HEK293 (cell line): ENCODE data around the gene KLRG1.

ENCODE experiments used
- CTCF ChIA-PET: fragments of 350-600 bp; formaldehyde crosslinking; extraction: SDS; loops from one replicate; lab custom pipeline; 2021; ENCODE audit warnings: antibody characterized with exemption; lab: Yijun Ruan, JAX
- POLR2A ChIA-PET: fragments of 300-600 bp; formaldehyde crosslinking; extraction: SDS; loops from one replicate; lab custom pipeline; 2020; ENCODE audit warnings: antibody characterized with exemption, inconsistent platforms; lab: Yijun Ruan, JAX
- H3K27ac ChIP-seq: fragments of 200-500 bp; sonication (Bioruptor generic); 2 replicates; pipeline ENCODE4 v1.5.1; 2014; ENCODE audit warnings: low read depth, low read length, control low read depth, inconsistent platforms; ENCODE audit errors: extremely low read depth
- H3K36me3 ChIP-seq, 2 experiments: fragments of 200-500 bp in 1 of 2; sonication (Bioruptor generic) in 1 of 2; 1 replicate in 1 of 2; 2 replicates in 1 of 2; pipeline ENCODE4 v1.5.1; 2014 to 2017; ENCODE audit warnings: inconsistent platforms in 2 of 2, low read length in 2 of 2; ENCODE audit not compliant: control insufficient read depth in 2 of 2, insufficient read depth in 1 of 2
- H3K4me1 ChIP-seq: fragments of 200-500 bp; sonication (Bioruptor generic); 2 replicates; pipeline ENCODE4 v1.5.1; 2014; ENCODE audit warnings: mild to moderate bottlenecking, low read length, inconsistent platforms; ENCODE audit not compliant: control insufficient read depth, insufficient read depth
- H3K4me3 ChIP-seq: 2 replicates; pipeline ENCODE4 v1.5.1; 2011; ENCODE audit warnings: low read depth, mild to moderate bottlenecking, control low read depth, low read length, moderate library complexity
- H3K9me3 ChIP-seq: fragments of 200-500 bp; sonication (Bioruptor generic); 2 replicates; pipeline ENCODE4 v1.5.1; 2014; ENCODE audit warnings: low read depth, low read length, inconsistent platforms; ENCODE audit not compliant: control insufficient read depth, insufficient read depth
- ELK4 ChIP-seq: IDR thresholded peaks from 2 replicates; pipeline ENCODE4 v1.6.1; 2011; ENCODE audit warnings: mild to moderate bottlenecking, low read depth, low read length, borderline replicate concordance
- OSR2 ChIP-seq: fragments of 450-650 bp; formaldehyde crosslinking; IDR thresholded peaks from 2 replicates; pipeline ENCODE4 v1.5.1; 2016; ENCODE audit warnings: missing biosample characterization, missing genetic modification characterization
- OVOL3 ChIP-seq: fragments of 450-650 bp; formaldehyde crosslinking; IDR thresholded peaks from 2 replicates; pipeline ENCODE4 v1.5.1; 2016; ENCODE audit warnings: missing biosample characterization, missing genetic modification characterization
- RBAK ChIP-seq: fragments of 450-650 bp; formaldehyde crosslinking; IDR thresholded peaks from 2 replicates; pipeline ENCODE4 v1.5.1; 2016; ENCODE audit warnings: missing biosample characterization, missing genetic modification characterization
- SCRT1 ChIP-seq: fragments of 450-650 bp; formaldehyde crosslinking; IDR thresholded peaks from 2 replicates; pipeline ENCODE4 v1.5.1; 2016; ENCODE audit warnings: missing biosample characterization, missing genetic modification characterization, borderline replicate concordance
- SETDB1 ChIP-seq: IDR thresholded peaks from one replicate; pipeline ENCODE4 v1.6.1; 2017; ENCODE audit warnings: mild to moderate bottlenecking, low read length, moderate library complexity, mixed read lengths; ENCODE audit not compliant: insufficient read length
- TCF7L2 ChIP-seq: IDR thresholded peaks from 2 replicates; pipeline ENCODE4 v1.6.1; 2011; ENCODE audit warnings: low read depth, mild to moderate bottlenecking, inconsistent platforms, low read length, moderate library complexity, borderline replicate concordance
- ZBTB21 ChIP-seq: fragments of 450-650 bp; formaldehyde crosslinking; IDR thresholded peaks from 2 replicates; pipeline ENCODE4 v1.5.1; 2017; ENCODE audit warnings: missing biosample characterization, missing genetic modification characterization
- ZBTB48 ChIP-seq: fragments of 450-650 bp; formaldehyde crosslinking; IDR thresholded peaks from 2 replicates; pipeline ENCODE4 v1.5.1; 2016; ENCODE audit warnings: missing biosample characterization, missing genetic modification characterization
- ZNF146 ChIP-seq: fragments of 450-650 bp; formaldehyde crosslinking; IDR thresholded peaks from 2 replicates; pipeline ENCODE4 v1.5.1; 2016; ENCODE audit warnings: missing biosample characterization, missing genetic modification characterization
- ZNF555 ChIP-seq: fragments of 450-650 bp; formaldehyde crosslinking; conservative IDR thresholded peaks from 2 replicates; pipeline ENCODE4 v1.5.1; 2017; ENCODE audit warnings: missing biosample characterization, mild to moderate bottlenecking, missing genetic modification characterization, inconsistent platforms
- ZNF664 ChIP-seq: fragments of 450-650 bp; formaldehyde crosslinking; IDR thresholded peaks from 2 replicates; pipeline ENCODE4 v1.5.1; 2016; ENCODE audit warnings: missing biosample characterization, missing genetic modification characterization
- ZNF76 ChIP-seq: fragments of 450-650 bp; formaldehyde crosslinking; IDR thresholded peaks from 2 replicates; pipeline ENCODE4; 2016; ENCODE audit warnings: low read depth, missing biosample characterization, missing genetic modification characterization, borderline replicate concordance
- ZNF837 ChIP-seq: fragments of 450-650 bp; formaldehyde crosslinking; IDR thresholded peaks from 2 replicates; pipeline ENCODE4 v1.5.1; 2016; ENCODE audit warnings: missing biosample characterization, missing genetic modification characterization
- TF ChIP-seq, protein P1 (sequence below): fragments of 450-650 bp; formaldehyde crosslinking; IDR thresholded peaks from 2 replicates; pipeline ENCODE4 v1.5.1; 2016; ENCODE audit warnings: missing biosample characterization, missing genetic modification characterization

The KLRG1 gene

DNA sequence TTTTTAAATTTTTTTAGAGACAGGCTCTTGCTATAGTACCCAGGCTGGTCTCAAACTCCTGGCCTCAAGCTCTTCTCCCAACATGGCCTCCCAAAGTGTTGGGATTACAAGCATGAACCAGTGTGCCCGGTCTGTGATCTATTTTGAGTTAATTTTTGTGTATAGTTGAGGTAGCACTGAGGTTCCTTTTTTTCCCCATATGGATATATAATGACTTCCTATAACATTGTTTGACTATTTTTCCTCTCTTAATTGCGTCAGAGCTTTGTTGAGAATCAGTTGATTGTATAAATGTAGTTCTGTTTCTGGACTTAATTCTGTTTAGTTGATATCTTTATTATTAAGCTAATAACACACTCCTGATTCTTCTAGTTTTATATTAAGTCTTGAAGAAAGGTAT is 31.3 kb upstream of the KLRG1 start:
- no peak for TF ChIP-seq ELK4
- TF ChIP-seq ZNF664 (tag by site-specific recombination): no peak
- no peak for TF ChIP-seq ZNF76 (tag by site-specific recombination)
- TF ChIP-seq OSR2: no peak
- no peak for TF ChIP-seq SCRT1 (tag by site-specific recombination)
- no peak for TF ChIP-seq ZBTB48 (tag by site-specific recombination)
- TF ChIP-seq RBAK: no peak
- TF ChIP-seq ZNF555: no peak
- no peak for TF ChIP-seq OVOL3 (tag by site-specific recombination)
- no peak for TF ChIP-seq SETDB1
- TF ChIP-seq ZNF837: no peak
- no peak for TF ChIP-seq ZNF146 (tag by site-specific recombination)
- TF ChIP-seq, protein P1, sequence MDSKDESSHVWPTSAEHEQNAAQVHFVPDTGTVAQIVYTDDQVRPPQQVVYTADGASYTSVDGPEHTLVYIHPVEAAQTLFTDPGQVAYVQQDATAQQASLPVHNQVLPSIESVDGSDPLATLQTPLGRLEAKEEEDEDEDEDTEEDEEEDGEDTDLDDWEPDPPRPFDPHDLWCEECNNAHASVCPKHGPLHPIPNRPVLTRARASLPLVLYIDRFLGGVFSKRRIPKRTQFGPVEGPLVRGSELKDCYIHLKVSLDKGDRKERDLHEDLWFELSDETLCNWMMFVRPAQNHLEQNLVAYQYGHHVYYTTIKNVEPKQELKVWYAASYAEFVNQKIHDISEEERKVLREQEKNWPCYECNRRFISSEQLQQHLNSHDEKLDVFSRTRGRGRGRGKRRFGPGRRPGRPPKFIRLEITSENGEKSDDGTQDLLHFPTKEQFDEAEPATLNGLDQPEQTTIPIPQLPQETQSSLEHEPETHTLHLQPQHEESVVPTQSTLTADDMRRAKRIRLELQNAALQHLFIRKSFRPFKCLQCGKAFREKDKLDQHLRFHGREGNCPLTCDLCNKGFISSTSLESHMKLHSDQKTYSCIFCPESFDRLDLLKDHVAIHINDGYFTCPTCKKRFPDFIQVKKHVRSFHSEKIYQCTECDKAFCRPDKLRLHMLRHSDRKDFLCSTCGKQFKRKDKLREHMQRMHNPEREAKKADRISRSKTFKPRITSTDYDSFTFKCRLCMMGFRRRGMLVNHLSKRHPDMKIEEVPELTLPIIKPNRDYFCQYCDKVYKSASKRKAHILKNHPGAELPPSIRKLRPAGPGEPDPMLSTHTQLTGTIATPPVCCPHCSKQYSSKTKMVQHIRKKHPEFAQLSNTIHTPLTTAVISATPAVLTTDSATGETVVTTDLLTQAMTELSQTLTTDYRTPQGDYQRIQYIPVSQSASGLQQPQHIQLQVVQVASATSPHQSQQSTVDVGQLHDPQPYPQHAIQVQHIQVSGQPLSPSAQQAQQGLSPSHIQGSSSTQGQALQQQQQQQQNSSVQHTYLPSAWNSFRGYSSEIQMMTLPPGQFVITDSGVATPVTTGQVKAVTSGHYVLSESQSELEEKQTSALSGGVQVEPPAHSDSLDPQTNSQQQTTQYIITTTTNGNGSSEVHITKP (tag by site-specific recombination): no peak
- ChIA-PET POLR2A (no interaction called here), CTCF (interaction anchor here (0.6 to 0.7 kb wide), 3 partner anchors 92 to 317 kb away, joined by 3 to 4 read pairs (median 4); no protein-coding TSS in a partner anchor)
- no peak overlapping the region for H3K27ac ChIP-seq
- no peaks in the 10 kb centered on the region for H3K9me3 ChIP-seq
- no peaks in the 10 kb centered on the region for H3K4me1 ChIP-seq
- H3K36me3 ChIP-seq: peaks cover 0 to 7% of the 10 kb centered on the region in 2 experiments; a peak in 2 of 3 replicates
- no peak overlapping the region for H3K4me3 ChIP-seq

DNA sequence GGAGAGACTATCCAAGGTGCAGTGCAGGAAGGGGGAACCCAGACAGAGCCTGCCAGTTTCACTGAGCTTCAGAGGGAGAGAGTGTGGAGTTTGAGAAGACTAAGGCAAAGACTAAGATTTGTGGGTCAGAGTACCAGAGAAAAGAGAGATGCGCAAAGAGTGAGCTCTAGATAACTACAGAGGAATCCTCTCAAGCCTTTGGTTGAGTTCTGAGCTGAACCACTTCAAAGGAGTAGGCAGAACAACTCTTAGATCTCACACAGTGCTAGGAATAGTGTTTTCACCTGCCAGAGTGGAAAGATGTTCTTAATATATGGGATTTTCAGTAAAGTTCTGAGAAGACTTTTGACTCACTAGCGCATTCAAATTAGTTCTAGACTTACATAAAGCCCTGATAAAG is 29.2 kb upstream of the KLRG1 start:
- TF ChIP-seq TCF7L2: no peak
- TF ChIP-seq, all 188 proteins: peak for 0
- H3K27ac ChIP-seq: no peak overlapping the region
- H3K9me3 ChIP-seq: no peaks in the 10 kb centered on the region
- H3K36me3 ChIP-seq: no peaks in the 10 kb centered on the region; a peak in 1 of 3 replicates
- H3K4me1 ChIP-seq: no peaks in the 10 kb centered on the region
- H3K4me3 ChIP-seq: no peak overlapping the region
- ChIA-PET POLR2A (no interaction called here), CTCF (interaction anchor here (0.8 to 1.2 kb wide), 2 partner anchors 10 to 79 kb away, joined by 3 read pairs; no protein-coding TSS in a partner anchor)

DNA sequence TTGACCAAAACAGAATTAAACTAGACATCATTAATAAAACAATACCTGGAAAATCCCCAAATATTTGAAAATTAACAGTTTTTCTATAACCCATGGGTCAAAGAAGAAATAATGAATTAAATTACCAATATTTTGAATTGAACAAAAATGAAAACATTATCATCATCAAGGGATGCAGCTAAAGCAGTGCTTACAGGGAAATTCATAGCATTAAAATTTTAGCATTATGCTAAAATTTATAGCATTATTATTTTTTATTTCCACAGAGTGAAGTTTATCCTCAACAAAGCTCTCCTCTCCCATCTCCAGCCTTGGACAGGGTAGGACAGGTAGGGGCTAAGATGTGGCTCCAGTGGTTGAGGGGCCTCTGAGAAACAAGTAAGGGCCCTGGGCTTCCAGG is 20.6 kb upstream of the KLRG1 start:
- TF ChIP-seq ZBTB21 (tag by site-specific recombination) (no peak), SETDB1 (peak; percentile 86)
- Histone ChIP-seq H3K4me1 (no peaks in the 10 kb centered on the region), H3K4me3 (no peak overlapping the region), H3K9me3 (no peaks in the 10 kb centered on the region; the same call in 1 of the 2 replicates), H3K36me3 (no peaks in the 10 kb centered on the region), H3K27ac (no peak overlapping the region)
- POLR2A ChIA-PET: no interaction called here
- CTCF ChIA-PET: interaction anchor here (1.1 kb wide), 1 partner anchor 19 kb away, joined by 3 read pairs; the partner anchor contains the start of gene M6PR
